HG02884 (cell line): ENCODE measurements around the gene PLPP1.
A peak's percentile ranks its signal among the peaks of the same experiment; 100 is the strongest.

Experiments used
- ATAC-seq: cut with Tn5 transposase; IDR thresholded peaks from one replicate; pipeline ENCODE4 v1.9.1; 2021; ENCODE audit warnings: mild to moderate bottlenecking, moderate library complexity; ENCODE audit not compliant: unreplicated experiment

PLPP1 gene

DNA sequence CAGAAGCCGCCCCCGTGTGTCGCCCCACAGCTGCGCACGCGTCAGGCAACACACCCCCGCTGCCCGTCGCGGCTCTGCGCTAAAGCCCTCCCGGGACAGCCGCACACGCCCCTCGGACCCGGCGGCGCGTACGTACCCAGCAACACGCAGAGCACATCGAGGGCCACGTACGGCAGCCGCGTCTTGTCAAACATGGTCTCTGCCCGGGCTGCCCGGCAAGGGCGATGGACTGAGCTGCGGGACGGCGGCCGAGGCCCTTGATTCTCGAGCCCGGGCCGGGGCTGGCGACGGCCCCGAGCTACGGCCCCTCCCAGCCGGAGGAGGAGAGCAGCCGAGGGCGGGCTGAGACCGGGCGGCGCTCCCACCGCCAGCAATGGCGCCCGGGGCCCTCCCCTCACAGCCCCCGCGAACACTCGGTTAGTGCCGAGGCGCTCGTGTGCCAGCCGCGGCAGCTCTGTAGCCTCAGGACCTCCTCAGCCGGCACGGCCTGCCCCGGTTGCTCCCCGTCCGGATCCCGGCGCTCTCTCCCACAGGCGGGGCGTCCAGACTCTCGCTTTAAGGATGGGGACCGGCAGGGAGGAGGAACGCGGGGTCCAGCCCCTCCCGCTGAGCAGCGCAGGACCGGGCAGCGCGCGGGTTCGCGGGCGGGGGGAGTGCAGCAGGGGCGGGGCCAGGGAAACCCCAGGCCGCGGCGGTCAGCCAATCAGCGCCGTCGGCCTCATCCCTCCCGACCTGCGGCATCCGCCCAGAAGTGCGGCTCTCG is at the start of gene PLPP1:
TSS of gene PLPP1 (minus strand) at position 529 of the 763 bp plus-strand sequence. CDS start at position 194, 335 bp downstream.
- ATAC-seq: peak; percentile 71

DNA sequence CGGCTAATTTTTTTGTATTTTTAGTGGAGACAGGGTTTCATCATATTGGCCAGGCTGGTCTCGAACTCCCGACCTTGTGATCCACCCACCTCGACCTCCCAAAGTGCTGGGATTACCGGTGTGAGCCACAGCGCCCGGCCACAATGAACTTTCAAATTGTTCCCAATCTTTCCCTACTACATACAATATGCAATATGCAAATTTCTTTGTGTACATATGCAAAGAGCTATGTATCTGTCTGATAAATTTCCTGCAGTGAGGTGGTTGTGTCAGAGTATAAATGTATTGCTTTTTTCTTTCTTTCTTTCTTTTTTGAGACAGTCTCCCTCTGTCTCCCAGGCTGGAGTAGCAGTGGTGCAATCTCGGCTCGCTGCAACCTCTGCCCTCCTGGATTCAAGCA is 48.8 kb upstream of the PLPP1 start:
- ATAC-seq: no peak

DNA sequence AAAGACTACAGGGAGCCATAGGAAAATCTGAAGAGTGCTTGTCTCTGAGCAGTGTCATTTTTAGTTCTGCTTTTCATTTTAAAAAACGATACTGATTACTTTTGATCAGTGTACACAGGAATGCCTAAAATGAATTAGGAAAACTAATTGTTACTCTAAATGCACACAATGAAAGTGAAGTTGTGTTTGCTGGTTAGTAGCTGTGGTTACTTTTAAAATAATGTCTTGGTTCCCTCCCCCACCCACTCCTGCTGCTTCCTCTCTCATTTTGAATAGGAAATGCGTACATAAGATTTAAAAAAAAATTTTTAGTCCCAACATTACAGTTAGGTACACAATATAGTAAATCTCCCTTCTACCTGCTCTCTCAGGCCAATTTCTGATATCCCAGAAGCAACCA is 47.5 kb upstream of the PLPP1 start:
- ATAC-seq: no peak

DNA sequence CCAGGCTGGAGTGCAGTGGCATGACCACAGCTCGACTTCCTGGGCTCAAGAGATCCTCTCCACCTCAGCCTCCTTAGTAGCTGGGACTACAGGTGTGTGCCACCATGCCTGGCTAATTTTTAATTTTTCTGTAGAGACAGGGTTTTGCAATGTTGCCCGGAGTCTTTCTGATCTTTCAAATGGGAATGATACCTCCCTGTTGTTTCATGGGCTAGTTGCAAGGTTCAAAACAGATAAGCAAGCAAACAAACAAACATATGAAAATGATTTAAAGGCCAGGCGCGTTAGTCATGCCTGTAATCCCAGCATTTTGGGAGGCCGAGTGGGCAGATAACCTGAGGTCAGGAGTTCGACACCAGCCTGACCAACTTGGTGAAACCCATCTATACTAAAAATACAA is 45.3 kb upstream of the PLPP1 start:
- no peak for ATAC-seq

DNA sequence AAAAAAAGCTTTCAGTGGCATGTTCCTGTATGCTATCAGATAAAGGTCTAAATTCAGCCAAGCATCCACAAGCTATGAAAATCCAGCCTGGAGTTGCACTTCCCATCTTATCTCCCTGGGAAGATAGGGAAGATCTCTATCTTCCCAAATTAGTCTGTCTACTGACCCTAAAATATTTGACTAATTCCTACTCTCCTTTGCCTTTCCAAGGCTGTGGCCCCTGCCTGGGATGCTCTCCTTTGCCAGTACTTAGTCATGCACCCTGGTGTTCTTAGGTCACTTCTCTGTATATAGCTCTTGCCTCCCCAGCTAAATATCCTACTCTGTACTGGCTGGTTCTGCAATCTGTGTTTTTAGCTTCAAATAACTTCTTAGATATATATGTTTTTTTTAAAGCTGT is 44.0 kb upstream of the PLPP1 start:
- ATAC-seq: no peak

DNA sequence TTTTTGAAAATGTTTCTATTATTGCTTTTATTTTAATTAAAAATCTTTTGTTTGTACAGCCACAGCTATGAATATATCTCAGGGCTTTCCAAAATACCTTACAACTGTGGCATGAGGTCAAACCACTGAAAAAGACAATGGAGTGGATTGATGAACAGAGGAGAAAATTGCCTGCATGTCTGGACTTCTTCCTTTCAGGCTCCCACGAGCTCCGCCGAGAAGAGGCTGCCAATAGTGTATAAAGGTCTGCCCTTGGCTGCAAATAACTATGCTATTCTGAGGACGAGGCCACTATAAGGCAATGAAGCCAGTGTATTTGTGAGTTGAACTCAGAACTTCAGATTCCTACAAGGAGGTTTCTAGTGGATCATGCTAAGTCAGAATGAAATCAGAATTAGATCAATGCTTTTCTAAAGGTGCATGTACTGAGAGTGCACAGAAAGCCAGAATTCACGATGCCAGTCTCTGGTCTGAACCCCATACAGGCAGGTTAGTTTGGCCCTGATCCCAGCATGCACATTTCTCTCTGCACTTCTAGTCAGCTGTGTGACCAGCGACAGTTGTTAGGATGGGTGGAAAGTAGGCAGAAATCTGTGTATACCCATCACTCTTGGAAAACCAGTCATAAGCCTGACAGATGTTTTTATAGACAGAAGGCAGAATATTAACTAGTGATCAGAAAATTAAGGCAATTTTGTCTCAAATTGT is 42.7 kb upstream of the PLPP1 start:
- ATAC-seq: no peak

DNA sequence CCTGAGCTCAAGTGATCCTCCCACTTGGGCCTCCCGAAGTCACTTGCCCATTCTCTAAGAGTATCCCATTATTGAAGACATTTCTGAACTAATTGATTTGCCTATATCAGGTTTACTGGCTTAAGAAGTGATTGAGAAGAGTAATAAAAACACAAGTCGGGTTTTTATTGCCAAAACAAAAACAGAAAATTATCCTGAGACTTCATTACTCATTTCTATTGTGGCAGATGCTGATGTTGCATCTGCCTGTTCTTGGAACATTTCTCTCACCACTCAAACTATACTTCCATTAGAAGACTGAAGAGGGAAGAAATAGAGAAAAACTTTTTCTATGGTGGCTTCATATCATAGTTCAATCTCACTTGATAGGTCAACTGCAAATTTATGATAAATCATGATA is 41.9 kb upstream of the PLPP1 start:
- ATAC-seq: no peak

DNA sequence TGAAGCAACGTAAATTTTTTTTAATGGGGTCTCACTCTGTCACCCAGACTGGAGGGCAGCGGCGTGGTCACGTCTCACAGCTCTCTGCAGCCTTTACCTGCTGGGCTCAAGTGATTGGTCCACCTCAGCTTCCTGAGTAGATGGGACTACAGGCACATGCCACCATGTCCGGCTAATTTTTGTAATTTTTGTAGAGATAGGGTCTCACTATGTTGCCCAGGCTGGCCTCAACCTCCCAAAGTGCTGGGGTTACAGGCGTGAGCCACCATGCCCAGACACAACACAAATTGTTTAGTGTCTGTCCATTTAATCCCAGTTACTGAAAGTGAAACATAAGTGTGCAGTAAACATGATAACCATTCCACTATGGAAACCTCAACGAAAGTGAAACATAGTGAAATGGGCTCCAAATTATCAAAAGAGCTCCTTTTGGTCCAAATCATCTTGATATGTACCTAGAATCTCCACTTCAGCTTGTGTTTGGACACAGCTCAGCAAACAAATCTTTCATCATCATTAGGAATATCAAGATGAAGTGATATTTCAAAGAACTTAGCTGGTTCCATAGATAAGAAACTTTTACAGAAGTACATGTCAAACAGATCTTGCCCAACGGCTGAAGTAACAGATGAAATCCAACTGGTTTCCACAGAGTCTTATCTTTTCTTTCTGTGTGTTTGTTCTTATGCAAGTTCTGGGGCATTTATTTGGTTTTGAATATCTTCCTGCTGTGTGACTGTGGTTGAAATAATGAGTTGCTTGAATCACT is 41.2 kb upstream of the PLPP1 start:
- no peak for ATAC-seq

DNA sequence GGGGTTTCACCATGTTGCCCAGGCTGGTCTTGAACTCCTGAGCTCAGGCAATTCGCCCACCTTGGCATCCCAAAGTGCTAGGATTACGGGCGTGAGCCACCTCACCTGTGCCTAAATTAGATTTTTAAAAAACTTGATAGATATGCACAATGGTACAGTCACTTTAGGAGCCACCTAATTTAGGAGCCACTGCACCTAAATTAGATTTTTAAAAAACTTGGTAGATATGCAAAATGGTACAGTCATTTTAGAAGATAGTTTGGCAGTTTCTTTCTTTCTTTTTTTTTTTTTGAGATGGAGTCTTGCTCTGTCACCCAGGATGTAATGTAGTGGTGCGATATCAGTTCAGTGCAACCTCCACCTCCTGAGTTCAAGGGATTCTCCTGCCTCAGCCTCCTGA is 37.8 kb upstream of the PLPP1 start:
- no peak for ATAC-seq

DNA sequence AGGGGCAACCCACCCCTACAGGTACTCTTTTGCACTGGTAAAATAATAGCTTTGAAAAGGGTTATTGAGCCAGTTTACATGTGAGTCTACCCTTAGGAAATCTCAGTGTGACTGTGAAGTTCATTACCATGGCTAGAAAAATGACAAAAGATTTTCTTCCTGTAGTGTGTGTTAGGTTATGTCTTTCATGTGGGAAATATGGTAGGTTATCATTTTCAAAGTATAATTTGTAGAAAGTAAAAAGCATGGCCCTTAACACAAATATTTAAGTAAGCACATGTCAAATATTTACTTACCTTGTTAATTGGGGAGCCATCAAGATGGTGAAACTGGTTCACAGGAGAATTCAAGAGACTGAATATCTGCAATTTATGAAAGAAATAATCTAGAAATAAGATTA is 37.3 kb upstream of the PLPP1 start:
- no peak for ATAC-seq

DNA sequence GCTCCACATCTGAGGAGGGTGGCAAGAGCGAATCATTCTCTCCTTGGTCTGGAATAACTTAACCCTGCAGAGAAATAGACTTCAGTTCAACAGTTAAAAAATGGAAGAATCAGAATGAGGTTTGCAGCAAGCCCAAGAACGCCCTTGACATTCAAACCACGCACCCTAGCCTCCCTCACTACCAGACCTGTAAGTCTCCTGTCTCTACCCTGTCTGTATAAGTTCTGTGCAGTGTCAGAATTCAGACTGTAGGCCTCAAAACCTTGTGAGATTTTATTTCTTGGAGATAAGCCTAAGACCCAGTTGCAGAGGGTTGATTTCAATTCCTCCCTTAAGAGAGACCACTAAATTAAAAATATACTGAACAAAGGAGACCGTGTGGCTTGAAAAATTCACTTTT is 35.8 kb upstream of the PLPP1 start:
- no peak for ATAC-seq

DNA sequence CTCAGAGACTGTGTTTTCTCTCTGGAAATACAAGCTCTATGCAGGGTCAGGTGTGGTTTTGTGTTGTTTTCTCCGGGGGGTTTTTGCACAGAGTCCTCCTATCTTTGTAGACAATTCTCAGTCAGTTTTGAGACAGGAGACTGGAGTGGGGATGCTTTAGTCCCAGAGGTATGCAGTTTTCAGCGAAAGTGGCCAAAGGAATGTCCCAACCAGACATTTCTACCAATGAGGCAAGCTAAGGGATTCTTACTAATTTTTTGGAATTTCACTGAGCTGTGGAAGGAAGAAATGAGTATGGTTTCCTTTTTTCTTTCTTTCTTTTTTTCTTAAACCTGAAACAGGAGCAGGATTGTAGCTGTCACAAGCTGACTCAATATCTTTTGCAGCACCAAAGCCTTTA is 35.3 kb upstream of the PLPP1 start:
- ATAC-seq: no peak

DNA sequence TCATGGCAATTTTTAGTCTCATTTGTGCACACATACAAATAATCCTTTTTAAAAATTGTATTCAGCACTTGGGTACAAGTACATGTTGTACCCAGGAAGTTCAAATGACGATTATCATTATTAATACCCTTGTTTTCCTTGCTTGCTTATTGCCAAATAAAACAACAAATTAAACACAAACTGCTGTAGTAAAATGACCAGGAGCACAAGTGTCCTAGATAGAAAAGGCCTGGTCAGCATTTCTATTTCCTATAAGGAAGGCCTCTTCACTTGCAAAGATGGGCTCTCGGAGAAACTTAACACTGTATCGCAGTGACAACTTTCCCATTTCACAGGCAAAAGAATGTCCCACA is 34.7 kb upstream of the PLPP1 start:
- ATAC-seq: no peak

DNA sequence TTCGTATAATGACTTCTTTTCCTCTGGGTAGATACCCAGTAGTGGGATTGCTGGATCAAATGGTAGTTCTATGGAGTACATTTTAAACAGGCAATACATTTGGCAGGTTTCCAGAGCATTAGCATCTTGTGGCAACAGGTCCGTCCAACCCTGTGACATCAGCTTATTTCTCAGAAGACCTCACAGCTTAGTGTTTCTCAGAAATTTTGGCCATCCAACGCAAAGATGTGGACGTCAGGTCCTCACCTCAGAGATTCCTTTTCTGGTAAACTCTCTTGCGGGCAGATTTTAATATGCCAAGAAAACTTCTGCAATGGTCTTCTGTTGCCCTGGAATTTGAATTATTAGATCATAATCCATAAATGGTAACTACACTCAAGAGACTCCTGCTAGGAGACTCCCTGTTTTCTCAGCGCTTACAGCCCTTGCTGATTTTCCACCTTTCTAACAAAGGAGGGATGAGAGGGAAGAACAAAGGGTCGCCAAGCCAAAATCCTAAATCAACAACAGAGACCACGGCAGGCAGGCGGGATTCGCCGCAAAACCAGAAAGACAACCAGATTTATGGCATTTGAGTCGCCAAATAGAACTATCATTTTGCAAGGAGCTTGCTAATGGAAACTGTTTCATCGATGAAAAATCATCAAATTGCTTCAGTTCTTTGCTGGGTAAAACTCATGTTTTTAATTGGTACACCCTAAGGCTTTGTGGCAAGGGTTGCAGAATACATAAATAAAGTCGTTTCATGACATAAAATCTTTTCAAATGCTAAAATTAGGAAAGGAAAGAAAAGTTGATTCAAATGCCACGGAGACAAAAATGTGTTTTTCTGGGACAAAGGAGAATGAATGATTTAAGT is 34.1 kb upstream of the PLPP1 start:
- ATAC-seq: no peak

DNA sequence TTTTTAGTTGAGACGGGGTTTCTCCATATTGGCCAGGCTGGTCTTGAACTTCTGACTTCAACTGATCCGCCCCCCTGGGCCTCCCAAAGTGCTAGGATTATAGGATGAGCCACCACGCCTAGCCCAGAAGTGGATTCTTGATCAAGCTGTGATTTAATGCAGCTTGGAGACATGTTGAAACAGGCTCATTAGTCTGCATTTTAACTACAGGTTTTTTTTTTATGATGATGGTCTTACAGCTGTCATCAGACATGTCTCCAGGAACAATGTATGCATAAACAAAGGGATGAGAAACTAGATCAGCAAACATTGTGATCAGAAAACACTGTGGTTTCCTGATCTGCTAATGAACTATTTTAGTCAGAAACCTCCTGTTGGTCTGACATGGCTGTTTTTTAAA is 30.0 kb upstream of the PLPP1 start:
- peak; percentile 68 for ATAC-seq

DNA sequence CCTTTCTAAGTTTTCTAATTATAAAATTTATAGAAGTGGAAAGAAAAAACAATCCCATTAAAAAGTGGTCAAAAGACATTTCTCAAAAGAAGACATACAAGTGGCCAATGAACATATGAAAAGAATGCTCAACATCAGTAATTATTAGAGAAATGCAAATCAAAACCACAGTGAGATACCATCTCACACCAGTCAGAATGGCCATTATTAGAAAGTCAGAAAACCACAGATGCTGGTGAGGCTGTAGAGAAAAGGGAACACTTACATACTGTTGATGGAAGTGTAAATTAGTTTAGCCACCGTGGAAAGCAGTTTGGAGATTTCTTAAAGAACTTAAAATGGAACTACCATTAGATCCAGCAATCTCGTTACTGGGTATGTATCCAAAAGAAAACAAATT is 23.7 kb upstream of the PLPP1 start:
- ATAC-seq: no peak

DNA sequence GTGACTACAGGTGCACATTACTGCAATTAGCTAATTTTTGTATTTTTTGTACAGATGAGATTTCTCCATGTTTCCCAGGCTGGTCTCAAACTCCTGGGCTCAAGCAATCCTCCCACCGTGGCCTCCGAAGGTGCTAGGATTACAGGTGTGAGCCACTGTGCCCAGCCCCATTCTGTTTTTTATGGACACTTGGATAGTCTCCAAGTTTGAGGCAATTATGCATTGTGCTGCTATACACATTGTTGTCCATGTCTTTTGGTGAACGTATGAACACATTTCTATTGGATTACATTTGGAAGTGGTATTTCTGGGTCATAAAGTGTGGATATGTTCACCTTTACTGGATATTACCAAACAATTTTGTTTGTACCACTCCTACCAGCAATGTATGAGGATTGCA is 22.4 kb upstream of the PLPP1 start:
- ATAC-seq: no peak

DNA sequence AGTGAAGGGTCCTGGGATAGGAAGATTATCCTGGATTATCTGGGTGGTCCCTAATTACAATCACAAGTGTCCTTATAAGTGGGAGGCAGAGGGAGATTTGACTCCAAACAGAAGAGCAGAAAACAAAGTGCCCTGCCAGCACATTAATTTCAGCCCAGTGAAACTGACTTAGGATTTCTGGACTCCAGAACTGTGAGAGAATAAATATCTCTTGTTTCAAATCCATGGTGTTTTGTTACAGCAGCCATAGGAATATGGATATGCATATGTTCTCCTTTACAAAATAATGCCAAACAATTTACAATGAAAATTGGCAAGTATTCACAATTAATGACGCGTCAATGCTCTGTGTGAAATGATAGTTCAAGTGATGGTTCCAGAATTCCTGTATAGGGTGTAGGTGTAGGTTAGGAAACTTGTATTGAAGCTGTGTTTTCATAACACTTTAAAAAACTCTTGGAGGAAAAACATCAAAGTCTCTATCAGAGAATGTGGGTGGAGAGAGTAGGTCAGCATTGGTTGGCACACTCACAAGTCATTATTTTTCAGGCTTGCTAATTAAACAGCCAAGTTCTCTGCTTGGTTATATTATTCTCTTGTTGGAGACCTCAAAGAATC is 19.9 kb upstream of the PLPP1 start:
- ATAC-seq: no peak

DNA sequence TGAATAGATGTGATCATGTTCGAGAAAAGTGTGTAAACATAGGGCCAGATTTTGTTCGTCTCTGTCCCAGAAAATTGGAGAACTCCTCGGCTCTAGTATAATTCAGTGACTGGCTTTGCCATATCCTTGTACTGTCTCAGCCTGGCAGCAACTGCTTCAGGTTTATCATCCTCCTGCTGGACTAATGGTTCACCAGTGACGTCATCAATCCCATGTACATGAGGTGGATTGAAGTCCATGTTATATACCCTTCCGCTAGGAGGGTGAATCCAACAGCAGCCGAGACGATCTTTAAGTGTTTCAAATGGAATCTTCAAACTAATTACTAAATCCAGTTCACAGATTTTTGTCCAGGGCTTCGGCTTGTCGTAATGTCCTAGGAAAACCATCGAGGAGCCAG is 17.1 kb upstream of the PLPP1 start:
- ATAC-seq: no peak

DNA sequence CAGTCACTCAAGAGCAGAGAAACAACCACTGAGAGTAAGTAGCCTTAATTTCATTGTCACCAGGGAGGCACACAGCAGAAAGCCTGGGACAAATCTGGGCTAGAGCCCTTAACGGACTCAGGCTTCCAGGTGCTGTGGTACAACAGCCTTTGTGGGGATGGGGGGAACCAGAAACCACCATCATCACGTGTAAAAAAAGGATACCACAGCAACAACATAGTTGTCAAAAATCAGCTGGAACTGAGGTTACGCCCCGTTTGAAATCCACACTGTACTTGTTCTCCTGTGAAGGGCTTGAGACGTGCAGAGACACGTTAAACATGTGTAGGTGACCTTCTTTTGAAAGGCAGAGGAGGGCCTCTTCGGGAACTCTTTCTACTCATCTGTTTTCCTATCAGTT is 16.6 kb upstream of the PLPP1 start:
- ATAC-seq: no peak

DNA sequence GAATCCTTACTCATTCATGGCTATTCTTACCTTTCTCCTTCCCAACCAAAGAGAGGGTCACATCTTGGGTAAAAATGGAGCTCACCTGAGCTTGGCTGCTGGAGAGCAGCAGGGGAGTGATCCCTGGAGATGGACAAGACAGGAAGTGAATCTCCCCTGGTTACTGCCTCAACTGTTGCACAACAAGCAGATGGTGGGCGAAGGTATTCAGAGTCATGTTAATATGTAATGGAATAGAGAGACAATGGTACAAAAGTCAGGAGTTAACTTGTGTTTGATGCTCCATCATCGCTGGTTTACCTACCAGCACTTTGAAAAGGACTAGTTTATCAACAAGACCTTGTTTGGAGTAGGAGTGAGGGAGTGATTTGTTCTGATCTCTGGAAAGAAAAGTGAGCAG is 13.0 kb upstream of the PLPP1 start:
- no peak for ATAC-seq
